Dermis microvascular lymphatic vessel endothelial cell (primary cell): ENCODE measurements around the gene WDR35. TPM values are rescaled to one million over a fixed set of nuclear protein-coding genes. Genes with fewer than 3 reads are reported as not detected.

Experiments used
- DNase-seq, 2 donors: peaks; one replicate each; pipeline versions ENCODE4 v3.0.0 to v3.0.0-alpha.2; 2010; ENCODE audit warnings: low read depth in 2 of 2
- total RNA-seq: library from RNA; depleted of rRNA; stranded (reverse); fragments of >200 nt; gene quantifications from 2 replicates; pipeline ENCODE4 v1.2.1, GENCODE V29; 2014

Gene WDR35
- total RNA-seq, 1 donor from 2014 or later = 5.0 TPM

- DNase-seq = no peak
These were observed 21.5 kb upstream of the WDR35 start for GRCh38 chr2:20011276-20012031.

DNA sequence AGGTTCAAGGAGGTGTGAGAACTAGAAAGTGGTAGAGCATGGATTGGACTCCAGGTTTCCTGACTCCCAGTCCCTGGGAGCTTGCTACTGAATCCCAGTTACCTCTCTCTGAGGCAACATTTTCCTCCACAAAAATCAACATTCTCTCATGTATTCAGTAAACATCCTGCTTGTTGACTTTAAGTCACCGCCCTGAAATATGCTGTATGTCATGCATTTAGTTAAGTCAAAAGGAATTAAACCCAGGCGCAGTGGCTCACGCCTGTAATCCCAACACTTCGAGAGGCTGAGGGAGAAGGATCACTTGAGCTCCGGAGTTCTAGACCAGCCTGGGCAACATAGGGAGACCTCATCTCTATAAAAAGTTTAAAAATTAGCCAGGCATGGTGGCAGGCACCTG lies 18.8 kb upstream of the WDR35 start:
- no peak for DNase-seq

GRCh38 chr2:20005891-20006470 lies 16.1 kb upstream of the WDR35 start:
- DNase-seq = no peak

DNA sequence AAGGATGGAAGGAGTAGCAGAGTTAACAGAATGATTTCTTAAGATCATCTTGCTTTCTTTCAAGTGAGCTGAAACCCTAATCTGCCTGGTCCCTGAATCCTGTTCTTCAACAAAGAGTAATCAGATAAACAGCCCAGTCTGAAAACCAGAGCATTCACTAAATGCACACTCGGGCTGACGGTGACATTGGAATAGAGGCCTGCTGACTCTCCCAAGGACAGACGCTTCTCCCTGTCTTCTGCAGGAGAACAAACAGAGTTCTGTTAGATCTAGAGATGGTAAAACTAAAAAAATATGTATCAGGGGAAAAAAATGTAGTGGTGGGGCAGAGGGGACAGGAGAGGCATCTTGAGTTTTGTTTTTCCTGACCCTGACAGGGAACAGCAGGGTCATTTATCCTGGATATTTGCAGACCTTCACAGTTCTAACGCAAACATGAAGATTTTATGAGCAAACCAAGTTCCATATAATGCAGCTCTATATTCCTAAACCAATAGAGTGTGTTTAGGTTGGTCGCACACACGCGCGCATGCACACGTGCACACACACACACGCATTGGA lies 15.2 kb upstream of the WDR35 start:
- DNase-seq = no peak

- no peak for DNase-seq
These were observed 11.5 kb upstream of the WDR35 start for GRCh38 chr2:20001361-20001863.

DNA sequence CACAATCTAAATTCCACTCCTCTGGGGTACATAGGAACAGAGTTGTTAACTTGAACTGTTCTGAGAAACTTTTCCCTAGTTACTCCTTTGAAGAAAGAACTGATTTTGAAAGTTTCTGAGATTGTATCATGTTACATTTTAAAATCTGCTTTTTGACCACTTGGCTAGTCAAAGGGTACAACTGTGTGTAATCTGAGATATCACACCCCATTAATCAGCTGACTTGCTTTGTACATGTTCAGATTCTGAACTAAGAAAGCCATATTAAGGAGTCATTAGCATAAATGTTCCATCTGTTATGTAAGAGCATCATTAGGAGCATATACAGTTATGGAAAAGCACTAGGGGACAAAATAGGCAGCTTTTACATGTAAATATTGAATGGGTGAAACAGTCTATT lies 3.8 kb upstream of the WDR35 start:
- DNase-seq = no peak

DNA sequence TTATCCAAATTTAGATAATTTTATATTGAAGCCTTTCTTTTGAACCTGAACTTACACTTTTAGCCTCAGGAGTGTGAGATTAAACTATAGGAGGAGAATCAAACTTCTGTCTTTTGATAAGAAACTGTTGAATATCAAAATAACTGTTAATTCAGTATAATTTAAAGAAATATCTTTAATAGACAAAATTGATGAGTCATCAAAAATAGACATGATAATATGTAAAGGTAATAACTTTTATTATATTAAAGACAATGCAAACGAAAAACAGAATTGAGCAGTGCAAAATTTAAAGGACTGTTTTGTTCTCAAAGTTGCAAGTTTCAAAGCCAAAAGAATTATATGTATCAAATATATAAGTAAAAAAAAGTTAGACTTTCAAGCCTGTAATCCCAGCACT lies 2.0 kb upstream of the WDR35 start:
- DNase-seq = no peak

- DNase-seq = no peak
These were observed 467 bp upstream of the WDR35 start for GRCh38 chr2:19990416-19990728.

DNA sequence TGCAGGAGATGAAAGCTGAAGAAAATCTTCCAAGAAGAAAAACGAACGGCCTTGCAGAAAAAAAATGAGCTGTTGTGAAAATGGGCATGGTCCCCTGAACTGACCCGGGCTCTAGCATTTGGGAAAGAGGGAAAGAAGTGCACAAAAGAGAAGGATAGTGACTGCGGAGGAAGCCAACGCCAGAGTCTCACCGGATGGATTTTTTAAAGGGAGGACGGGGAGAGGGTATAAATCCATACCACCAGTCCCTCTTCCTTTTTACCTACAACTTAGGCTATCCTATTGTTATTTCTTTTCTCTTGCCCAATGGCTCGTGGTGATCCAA lies 601 bp downstream of the WDR35 start:
- DNase-seq = no peak

DNA sequence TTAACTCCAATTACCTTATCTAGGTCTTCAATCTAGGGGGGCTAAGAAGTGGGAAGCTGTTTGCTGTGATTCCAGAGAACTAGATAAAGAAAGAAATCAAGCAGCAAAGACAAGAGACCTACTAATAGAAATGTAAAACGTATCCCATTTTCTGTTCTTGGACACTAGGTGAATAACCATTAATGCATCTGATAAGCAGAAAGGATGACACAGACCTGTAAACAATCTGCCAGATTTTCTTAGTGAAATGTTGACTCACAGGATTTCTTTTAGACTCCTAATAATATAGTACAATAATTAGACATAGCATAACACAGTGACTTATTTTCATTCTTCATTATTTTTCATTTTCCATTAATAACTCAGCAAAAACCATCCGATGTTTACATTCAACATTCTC lies 1.3 kb downstream of the WDR35 start:
- DNase-seq = no peak

DNA sequence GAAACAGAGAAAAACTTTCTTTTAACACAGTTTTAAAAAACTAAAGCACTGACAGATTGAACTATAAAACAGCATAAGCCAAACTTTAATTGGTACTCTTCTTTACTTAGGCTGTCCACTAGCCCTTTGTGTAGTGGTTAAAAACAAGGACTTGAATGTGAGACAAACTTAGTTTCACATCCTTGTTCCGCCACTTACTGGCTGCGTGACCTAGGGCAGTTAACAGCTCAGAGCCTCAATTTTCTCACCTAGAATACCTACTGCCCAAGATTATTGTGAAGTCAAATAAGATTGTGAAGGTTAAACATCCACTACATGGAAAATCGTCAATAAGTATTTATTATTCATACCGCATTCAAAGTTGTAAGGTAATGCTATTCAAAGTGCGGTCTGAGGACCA lies 2.0 kb downstream of the WDR35 start:
- DNase-seq = no peak

DNA sequence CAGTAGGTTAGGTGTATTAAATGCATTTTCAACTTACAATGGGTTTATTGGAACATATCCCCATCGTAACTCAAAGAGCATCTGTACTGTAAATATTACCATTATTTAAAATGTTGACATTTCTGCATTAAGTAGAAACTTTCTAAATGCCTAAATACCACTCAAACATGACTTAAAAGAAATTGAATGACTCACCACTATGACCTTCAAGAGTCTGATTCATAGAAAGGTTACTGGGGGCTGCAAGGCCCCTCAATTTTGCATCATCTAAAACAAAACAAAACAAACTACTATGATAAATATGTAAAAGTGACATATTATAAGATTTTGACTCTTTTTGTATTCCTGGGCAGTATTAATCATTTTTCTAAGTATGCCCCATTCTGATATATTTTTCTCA lies 7.6 kb downstream of the WDR35 start:
- DNase-seq = no peak

GRCh38 chr2:19979932-19980331 lies 10.0 kb downstream of the WDR35 start:
- peak in 1 of 2 donors; percentile 60 for DNase-seq

DNA sequence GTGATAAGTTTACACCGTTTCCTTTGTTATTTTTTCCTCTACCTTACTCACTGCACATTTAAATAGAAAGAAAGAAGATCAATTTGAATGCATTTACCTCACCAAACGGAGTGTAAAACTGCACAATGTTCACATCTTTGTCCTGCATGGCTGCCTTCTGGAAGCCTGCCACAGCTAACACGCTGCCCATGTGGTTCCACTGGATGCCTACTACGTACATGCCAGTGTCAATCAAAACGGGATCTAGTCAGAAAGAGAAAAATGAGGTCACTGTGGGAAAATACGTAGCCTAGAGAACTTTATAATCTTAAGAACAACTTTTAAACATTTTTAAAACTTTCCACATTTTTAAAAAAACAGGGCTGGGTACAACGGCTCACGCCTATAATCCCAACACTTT lies 16.4 kb downstream of the WDR35 start:
- no peak for DNase-seq

GRCh38 chr2:19971691-19972090 lies 18.2 kb downstream of the WDR35 start:
- DNase-seq = peak in 1 of 2 donors; percentile 52

DNA sequence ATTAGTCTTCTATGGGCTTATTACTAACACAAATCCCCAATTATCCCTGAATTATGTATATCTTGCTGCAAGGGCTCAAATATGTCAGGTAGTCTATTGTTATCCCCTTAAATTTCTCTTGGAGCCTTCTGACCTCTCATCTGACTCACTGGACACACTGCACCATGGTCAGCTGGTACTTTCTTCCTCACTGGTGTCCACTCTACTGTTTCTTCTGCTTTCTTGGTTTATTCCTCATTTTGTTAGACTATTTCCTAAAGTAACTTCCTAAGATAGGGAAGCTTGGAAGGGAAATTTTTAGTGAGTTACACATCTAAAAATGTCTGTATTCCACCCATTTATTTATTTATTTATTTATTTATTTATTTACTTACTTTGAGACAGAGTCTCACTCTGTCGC lies 26.5 kb downstream of the WDR35 start:
- DNase-seq = no peak

DNA sequence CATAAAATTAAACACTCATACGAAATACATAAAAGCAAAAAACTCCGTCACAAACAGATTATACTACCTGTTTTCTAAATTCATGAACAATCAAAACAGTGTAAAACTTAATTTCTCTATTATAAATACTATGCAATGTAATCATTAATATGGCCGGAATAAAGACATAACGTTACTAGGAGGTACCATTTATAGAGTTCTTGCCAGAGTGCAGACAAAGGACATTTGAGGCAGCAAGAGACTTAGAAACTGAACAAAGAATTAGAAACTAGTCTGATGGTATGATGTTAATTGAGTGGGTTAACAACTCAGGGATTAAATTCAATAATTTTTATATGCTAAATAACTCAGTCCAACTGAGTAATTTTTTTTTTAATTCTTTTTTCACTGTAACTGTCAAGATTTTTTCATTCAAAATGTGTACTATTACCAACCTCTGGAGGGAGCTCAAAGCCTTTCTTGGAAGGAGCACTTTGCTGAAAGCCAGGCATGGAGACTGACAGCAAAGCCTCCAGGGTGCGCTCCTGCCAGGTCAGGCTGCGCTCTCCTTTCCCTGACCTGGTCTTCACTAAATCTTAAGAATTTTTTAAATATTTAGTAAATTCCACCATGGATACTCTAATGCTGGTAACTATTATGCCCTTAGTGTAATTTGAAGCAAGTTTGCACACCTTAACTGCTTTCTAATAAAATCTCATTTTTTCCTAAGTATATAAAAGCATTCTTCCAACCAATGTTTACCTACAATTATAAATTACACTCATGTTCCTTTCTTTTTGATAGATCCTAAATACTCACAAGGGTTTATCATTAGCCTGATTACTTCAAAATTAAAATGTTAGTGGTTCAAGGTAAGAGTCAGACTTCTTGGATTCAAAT lies 34.1 kb downstream of the WDR35 start:
- DNase-seq = peak; percentile 65 to 85

- peak in 1 of 2 donors; percentile 48 for DNase-seq
These were observed 40.8 kb downstream of the WDR35 start for GRCh38 chr2:19949071-19949470.

DNA sequence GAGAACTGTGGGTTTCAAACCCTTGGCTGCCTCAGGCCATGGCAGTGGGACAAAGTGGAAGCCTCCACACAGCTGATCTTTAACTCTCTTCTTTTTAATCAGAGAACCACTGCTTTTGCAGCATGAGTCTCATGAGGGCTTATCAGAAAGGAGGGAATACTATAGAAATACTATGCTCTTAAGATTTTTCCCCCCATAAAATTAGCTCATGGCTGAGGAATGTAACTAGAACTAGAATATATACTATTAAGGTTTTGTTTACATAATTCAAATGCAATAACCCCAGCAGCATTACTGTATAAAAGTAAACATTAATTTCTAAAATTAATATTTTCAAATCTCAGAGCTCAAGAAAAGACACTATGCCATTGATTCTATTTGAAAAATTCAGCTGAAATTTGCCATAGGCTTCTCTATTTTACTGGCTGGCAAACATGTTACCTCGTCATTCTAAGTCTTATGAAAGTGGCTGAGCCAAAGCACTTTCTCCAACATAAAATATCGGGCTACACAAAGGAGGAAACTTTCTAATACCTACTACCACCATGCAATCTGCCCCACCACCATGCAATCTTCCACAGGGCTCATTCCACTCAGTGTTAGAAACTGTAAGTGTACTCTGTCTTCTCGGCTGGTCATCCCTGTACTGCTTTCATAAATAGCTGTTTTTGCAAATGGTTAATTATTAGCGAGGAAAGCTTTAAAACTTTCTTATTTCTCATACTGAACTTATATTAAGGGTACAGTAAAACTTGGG lies 42.5 kb downstream of the WDR35 start:
- DNase-seq = no peak

- no peak for DNase-seq
These were observed 45.6 kb downstream of the WDR35 start for GRCh38 chr2:19944205-19944845.

DNA sequence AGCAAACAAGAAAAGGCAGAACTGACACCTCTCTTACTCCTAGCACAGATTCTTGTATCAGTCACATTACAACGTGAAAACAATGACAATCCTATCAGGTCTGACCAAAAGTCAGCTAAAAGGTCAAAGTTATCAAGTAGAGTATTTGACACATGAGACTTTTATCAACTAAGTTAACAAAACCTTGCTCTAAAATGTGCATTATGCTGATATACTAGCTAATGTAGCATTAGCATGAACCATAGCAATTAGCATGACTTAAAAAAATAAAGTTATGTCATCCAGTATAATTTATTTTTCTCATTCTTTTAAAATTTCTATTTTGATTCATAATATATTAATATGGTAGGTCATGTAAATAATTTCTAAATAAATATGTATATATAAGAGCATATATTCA lies 46.7 kb downstream of the WDR35 start:
- DNase-seq = no peak
